Panc1 (cell line): ENCODE results near the gene PRKCZ. TPM values are rescaled to one million over a fixed set of nuclear protein-coding genes. Genes with fewer than 3 reads are reported as not detected.

Experiments
- ATAC-seq: fragments of 200-7000 bp; cut with Tn5 transposase; 2 replicates; pipeline ENCODE4 v1.9.1; 2020; ENCODE audit warnings: mild to moderate bottlenecking, moderate library complexity
- BruUV-seq: library from RNA; stranded (reverse); fragments of 400-500 nt; replicated peaks from 2 replicates; lab custom pipeline; 2021; lab: Mats Ljungman, UMichigan
- CTCF ChIA-PET: fragments of 300-600 bp; sonication (Branson Sonifier 250); formaldehyde crosslinking; loops from one replicate; lab custom pipeline; 2022; ENCODE audit warnings: antibody characterized with exemption; lab: Charles Lee
- POLR2A ChIA-PET: fragments of 300-600 bp; sonication (Branson Sonifier 250); formaldehyde crosslinking; loops from one replicate; lab custom pipeline; 2022; ENCODE audit warnings: antibody characterized with exemption; lab: Charles Lee
- DNase-seq: peaks from one replicate; pipeline ENCODE4 v3.0.0-alpha.2; 2010; ENCODE audit warnings: low read depth, low spot score
- H3K27ac ChIP-seq: 2 replicates; pipeline ENCODE4 v1.5.1; 2011; ENCODE audit warnings: mild to moderate bottlenecking, low read length, inconsistent platforms
- H3K27me3 ChIP-seq: fragments of 200-500 bp; sonication (Bioruptor generic); 2 replicates; pipeline ENCODE4 v1.6.0; 2014; ENCODE audit warnings: low read length, inconsistent platforms; ENCODE audit not compliant: control insufficient read depth, insufficient read depth
- H3K36me3 ChIP-seq: fragments of 200-500 bp; sonication (Bioruptor generic); 2 replicates; pipeline ENCODE4 v1.5.1; 2014; ENCODE audit warnings: inconsistent platforms, mild to moderate bottlenecking, low read length, moderate library complexity; ENCODE audit not compliant: control insufficient read depth, insufficient read depth
- H3K4me1 ChIP-seq: 2 replicates; pipeline ENCODE4 v1.5.1; 2011; ENCODE audit warnings: inconsistent platforms, mild to moderate bottlenecking, low read length, moderate library complexity; ENCODE audit not compliant: control insufficient read depth, insufficient read depth
- H3K4me3 ChIP-seq, 2 experiments: 2 replicates each; pipeline ENCODE4 v1.5.1; 2011 to 2012; ENCODE audit warnings: low read depth in 2 of 2, low read length in 2 of 2, mild to moderate bottlenecking in 2 of 2, inconsistent platforms in 1 of 2, moderate library complexity in 1 of 2
- H3K9me3 ChIP-seq: fragments of 200-500 bp; sonication (Bioruptor generic); 2 replicates; pipeline ENCODE4 v1.5.1; 2014; ENCODE audit warnings: low read depth, mild to moderate bottlenecking, inconsistent platforms, low read length, moderate library complexity; ENCODE audit not compliant: control insufficient read depth, insufficient read depth
- POLR2AphosphoS5 ChIP-seq: IDR thresholded peaks from 2 replicates; pipeline ENCODE4 v1.6.1; 2012; ENCODE audit warnings: mild to moderate bottlenecking, low read depth, low read length, moderate library complexity
- SIN3A ChIP-seq: IDR thresholded peaks from 2 replicates; pipeline ENCODE4 v1.6.1; 2012; ENCODE audit warnings: low read depth, mild to moderate bottlenecking, low read length, moderate library complexity, borderline replicate concordance; ENCODE audit not compliant: insufficient read depth
- TCF7L2 ChIP-seq: IDR thresholded peaks from 2 replicates; pipeline ENCODE4 v1.6.1; 2011; ENCODE audit warnings: mild to moderate bottlenecking, low read depth, low read length, inconsistent platforms
- in situ Hi-C: cut with HindIII; loops from 2 replicates; pipeline ENCODE4 v1.10.0; 2016; ENCODE audit warnings: low sequenced_read_pairs, low pct_unique_long_range_greater_than_20kb
- intact Hi-C: fragments of 100-400 bp; cut with micrococcal nuclease; formaldehyde crosslinking; loops from one replicate; pipeline ENCODE4 v1.10.0; 2022; ENCODE audit not compliant: unreplicated experiment
- total RNA-seq: library from RNA; stranded (reverse); gene quantifications from one replicate; pipeline ENCODE4 v1.2.1, GENCODE V29; 2021; ENCODE audit not compliant: unreplicated experiment
- TF ChIP-seq, protein P1 (sequence below): fragments of 450-650 bp; IDR thresholded peaks from 2 replicates; pipeline ENCODE4 v1.5.1; 2017; ENCODE audit warnings: mild to moderate bottlenecking
- TF ChIP-seq, protein P2 (sequence below), 2 experiments: IDR thresholded peaks; 2 replicates each; pipeline ENCODE4 v1.6.1; 2011 to 2012; ENCODE audit warnings: low read depth in 2 of 2, control low read depth in 1 of 2, low read length in 1 of 2, mild to moderate bottlenecking in 1 of 2, moderate library complexity in 1 of 2; ENCODE audit not compliant: insufficient read depth in 1 of 2

PRKCZ gene
- total RNA-seq, 1 experiment from 2014 or later = 26.7 TPM

DNA sequence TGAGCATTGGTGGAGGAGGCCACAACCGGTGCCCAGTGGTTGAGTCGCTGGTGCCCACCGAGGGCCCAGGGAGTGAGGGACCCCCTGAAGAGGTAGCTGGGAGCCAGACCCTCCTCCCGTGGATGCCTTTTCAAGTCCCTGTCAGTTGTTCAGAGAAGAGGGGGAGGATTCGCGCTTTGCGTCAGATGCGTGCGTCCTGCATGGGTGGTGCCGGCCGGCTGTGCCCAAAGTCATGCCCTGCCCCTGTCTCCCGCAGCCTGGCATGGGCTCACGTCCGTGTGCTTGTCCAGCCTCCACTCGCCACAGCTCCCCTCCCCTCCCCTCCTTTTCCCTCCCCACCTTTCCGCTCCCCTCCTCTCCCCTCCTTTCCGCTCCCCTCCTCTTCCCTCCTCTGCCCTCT is 45.2 kb downstream of the PRKCZ start:
- no peak for ATAC-seq
- intact Hi-C loops (no loop called here), in situ Hi-C loops (no loop called here)
- no peaks in the 10 kb centered on the region for H3K4me1 ChIP-seq
- no peak for TF ChIP-seq SIN3A
- TF ChIP-seq TCF7L2 = no peak
- TF ChIP-seq, protein P1, sequence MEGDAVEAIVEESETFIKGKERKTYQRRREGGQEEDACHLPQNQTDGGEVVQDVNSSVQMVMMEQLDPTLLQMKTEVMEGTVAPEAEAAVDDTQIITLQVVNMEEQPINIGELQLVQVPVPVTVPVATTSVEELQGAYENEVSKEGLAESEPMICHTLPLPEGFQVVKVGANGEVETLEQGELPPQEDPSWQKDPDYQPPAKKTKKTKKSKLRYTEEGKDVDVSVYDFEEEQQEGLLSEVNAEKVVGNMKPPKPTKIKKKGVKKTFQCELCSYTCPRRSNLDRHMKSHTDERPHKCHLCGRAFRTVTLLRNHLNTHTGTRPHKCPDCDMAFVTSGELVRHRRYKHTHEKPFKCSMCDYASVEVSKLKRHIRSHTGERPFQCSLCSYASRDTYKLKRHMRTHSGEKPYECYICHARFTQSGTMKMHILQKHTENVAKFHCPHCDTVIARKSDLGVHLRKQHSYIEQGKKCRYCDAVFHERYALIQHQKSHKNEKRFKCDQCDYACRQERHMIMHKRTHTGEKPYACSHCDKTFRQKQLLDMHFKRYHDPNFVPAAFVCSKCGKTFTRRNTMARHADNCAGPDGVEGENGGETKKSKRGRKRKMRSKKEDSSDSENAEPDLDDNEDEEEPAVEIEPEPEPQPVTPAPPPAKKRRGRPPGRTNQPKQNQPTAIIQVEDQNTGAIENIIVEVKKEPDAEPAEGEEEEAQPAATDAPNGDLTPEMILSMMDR = no peak
- TF ChIP-seq, protein P2, sequence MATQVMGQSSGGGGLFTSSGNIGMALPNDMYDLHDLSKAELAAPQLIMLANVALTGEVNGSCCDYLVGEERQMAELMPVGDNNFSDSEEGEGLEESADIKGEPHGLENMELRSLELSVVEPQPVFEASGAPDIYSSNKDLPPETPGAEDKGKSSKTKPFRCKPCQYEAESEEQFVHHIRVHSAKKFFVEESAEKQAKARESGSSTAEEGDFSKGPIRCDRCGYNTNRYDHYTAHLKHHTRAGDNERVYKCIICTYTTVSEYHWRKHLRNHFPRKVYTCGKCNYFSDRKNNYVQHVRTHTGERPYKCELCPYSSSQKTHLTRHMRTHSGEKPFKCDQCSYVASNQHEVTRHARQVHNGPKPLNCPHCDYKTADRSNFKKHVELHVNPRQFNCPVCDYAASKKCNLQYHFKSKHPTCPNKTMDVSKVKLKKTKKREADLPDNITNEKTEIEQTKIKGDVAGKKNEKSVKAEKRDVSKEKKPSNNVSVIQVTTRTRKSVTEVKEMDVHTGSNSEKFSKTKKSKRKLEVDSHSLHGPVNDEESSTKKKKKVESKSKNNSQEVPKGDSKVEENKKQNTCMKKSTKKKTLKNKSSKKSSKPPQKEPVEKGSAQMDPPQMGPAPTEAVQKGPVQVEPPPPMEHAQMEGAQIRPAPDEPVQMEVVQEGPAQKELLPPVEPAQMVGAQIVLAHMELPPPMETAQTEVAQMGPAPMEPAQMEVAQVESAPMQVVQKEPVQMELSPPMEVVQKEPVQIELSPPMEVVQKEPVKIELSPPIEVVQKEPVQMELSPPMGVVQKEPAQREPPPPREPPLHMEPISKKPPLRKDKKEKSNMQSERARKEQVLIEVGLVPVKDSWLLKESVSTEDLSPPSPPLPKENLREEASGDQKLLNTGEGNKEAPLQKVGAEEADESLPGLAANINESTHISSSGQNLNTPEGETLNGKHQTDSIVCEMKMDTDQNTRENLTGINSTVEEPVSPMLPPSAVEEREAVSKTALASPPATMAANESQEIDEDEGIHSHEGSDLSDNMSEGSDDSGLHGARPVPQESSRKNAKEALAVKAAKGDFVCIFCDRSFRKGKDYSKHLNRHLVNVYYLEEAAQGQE (IDR thresholded peaks at IDR 0.05; ENCODE audit: insufficient read depth in 1 of 2, low read depth in 2 of 2, low read length in 1 of 2) = no peak
- no peak for TF ChIP-seq POLR2AphosphoS5
- ChIA-PET POLR2A (no interaction called here), CTCF (no interaction called here)
- no peaks in the 10 kb centered on the region for H3K36me3 ChIP-seq
- H3K27me3 ChIP-seq = no peaks in the 10 kb centered on the region
- BruUV-seq = no TSS peak
- peaks cover 5% of the 10 kb centered on the region; the same call in 1 of the 2 replicates for H3K9me3 ChIP-seq
- DNase-seq = no peak
- H3K4me3 ChIP-seq = no peak overlapping the region
- H3K27ac ChIP-seq = no peak overlapping the region

DNA sequence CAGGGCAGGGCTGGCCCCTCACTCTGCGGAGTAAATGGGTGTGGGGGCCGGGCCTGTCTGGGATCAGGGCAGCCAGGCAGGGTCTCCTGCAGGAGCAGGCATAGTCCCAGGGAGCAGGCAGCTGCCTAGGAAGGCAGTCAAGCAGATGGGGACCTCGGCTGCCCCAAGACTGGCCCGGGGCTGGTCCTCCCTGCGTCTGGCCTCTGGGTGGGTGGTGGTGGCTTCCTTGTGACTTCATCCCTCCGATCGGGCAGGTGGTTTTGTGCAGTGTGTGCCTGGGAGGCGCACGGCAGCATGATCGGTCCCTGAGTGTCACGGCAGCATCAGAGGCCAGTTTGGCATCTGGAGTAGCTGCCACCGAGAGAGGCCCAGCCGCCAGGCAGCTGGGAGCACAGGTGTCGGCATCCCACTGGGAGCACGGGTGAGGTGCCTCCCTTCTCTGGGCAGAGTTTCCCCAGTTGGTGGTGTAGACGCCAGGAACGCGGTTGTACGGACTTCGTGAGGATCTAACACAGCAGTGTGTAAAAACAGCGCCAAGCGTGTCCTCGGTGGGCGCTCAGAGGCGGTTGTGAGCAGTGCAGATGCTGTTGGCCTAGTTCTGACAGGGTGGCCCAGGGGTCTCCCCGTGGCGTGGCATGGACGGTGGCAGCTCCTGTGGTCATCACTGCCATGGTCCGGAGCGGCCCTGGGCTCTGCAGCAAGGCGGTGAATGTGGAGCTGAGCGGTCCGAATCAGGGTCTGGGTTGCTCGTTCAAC is 45.9 kb downstream of the PRKCZ start:
- in situ Hi-C loops = no loop called here
- ATAC-seq (no peak), DNase-seq (no peak)
- no TSS peak for BruUV-seq
- H3K9me3 ChIP-seq = peaks cover 5% of the 10 kb centered on the region; the same call in 1 of the 2 replicates
- CTCF ChIA-PET = no interaction called here
- intact Hi-C loops = no loop called here
- no peaks in the 10 kb centered on the region for H3K4me1 ChIP-seq
- H3K4me3 ChIP-seq = no peak overlapping the region
- H3K36me3 ChIP-seq = no peaks in the 10 kb centered on the region
- no peaks in the 10 kb centered on the region for H3K27me3 ChIP-seq
- POLR2A ChIA-PET = no interaction called here
- no peak overlapping the region for H3K27ac ChIP-seq
- TF ChIP-seq, protein P2 (IDR thresholded peaks at IDR 0.05; ENCODE audit: insufficient read depth in 1 of 2, low read depth in 2 of 2, low read length in 1 of 2) = no peak
- no peak for TF ChIP-seq TCF7L2
- TF ChIP-seq POLR2AphosphoS5 = no peak
- no peak for TF ChIP-seq SIN3A
- TF ChIP-seq, protein P1 = no peak
